Breast epithelium (tissue), 4 donors: ENCODE data around the gene UNK. TPM values are rescaled to one million over a fixed set of nuclear protein-coding genes. Genes with fewer than 3 reads are reported as not detected.
"Not testable (repeated sequence)": the region's sequence is repeated elsewhere in the genome, so short reads cannot be mapped to it uniquely, and the experiment has no call there.

Source experiments
- DNase-seq, 2 donors: peaks; one replicate each; pipeline ENCODE4 v3.0.0-alpha.2; 2019; ENCODE audit warnings: low spot score in 2 of 2
- H3K27ac ChIP-seq, 2 donors: fragments of 200-600 bp; sonication (generic) in 1 of 2; one replicate each; pipeline ENCODE4 v1.5.1; 2016 to 2019; ENCODE audit warnings: mild to moderate bottlenecking in 1 of 2
- H3K27me3 ChIP-seq, 2 donors: fragments of 200-600 bp; sonication (generic) in 1 of 2; one replicate each; pipeline versions ENCODE4 v1.5.1 to v1.6.0; 2017 to 2019; ENCODE audit warnings: control low read depth in 1 of 2, mild to moderate bottlenecking in 1 of 2
- H3K36me3 ChIP-seq: fragments of 200-600 bp; one replicate; pipeline ENCODE4 v1.5.1; 2019
- H3K4me1 ChIP-seq, 2 donors: fragments of 200-600 bp; sonication (generic); one replicate each; pipeline ENCODE4 v1.5.1; 2016 to 2019; ENCODE audit warnings: control low read depth in 1 of 2
- H3K4me3 ChIP-seq, 3 donors: fragments of 200-600 bp; sonication (generic); 1 replicate in 2 of 3; 2 replicates in 1 of 3; pipeline ENCODE4 v1.5.1; 2016 to 2019; ENCODE audit warnings: mild to moderate bottlenecking in 3 of 3, moderate library complexity in 2 of 3
- H3K9me3 ChIP-seq, 2 donors: fragments of 200-600 bp; sonication (generic) in 1 of 2; one replicate each; pipeline ENCODE4 v1.5.1; 2016 to 2019; ENCODE audit warnings: control low read depth in 1 of 2
- POLR2A ChIP-seq: fragments of 450-650 bp; IDR thresholded peaks from one replicate; pipeline ENCODE4 v1.6.1; 2016; ENCODE audit warnings: antibody characterized with exemption, mild to moderate bottlenecking, moderate library complexity
- POLR2AphosphoS5 ChIP-seq, 3 donors: sonication (generic); formaldehyde crosslinking; IDR thresholded peaks; one replicate each; pipeline ENCODE4 v1.6.1; 2017; ENCODE audit warnings: antibody characterized with exemption in 3 of 3
- intact Hi-C: fragments of 100-400 bp; cut with DNase I; formaldehyde crosslinking; loops from one replicate; pipeline ENCODE4 v1.15.1; 2023; ENCODE audit warnings: low total_unique reads
- total RNA-seq, 3 donors: library from RNA; depleted of rRNA; stranded (reverse); fragments of >200 nt; gene quantifications; one replicate each; pipeline ENCODE4 v1.1.0, GENCODE V29; 2016
- TF ChIP-seq, protein P1 (sequence below), 3 donors: fragments of 450-650 bp; IDR thresholded peaks; one replicate each; pipeline ENCODE4 v1.5.1; 2016 to 2017; ENCODE audit warnings: antibody characterized with exemption in 3 of 3, mild to moderate bottlenecking in 3 of 3, moderate library complexity in 3 of 3

UNK gene
- total RNA-seq, 3 donors from 2014 or later, result 18.7 to 43.3 (median 28.5) TPM

DNA sequence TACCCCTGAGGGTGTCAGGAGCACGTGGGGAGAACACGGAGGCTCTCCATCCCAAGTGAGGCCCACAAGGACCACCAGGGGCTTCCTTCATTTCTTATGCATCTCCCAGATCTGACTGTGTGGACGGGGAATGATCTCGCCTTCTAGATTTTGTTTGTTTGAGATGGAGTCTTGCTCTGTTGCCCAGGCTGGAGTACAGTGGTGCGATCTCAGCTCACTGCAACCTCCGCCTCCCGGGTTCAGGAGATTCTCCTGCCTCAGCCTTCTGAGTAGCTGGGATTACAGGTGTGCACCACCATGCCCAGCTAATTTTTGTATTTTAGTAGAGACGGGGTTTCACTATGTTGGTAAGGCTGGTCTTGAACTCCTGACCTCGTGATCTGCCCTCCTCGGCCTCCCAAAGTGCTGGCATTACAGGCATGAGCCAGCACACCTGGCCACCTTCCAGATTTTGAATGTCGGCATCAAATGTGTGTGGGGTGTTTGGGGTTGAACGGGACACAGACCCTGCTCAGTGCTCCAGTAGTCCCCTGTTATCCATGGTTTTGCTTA, 84.2 kb downstream of the UNK start:
- peak in 1 of 2 donors; percentile 47 for DNase-seq
- peaks cover 11 to 16% of the 10 kb centered on the region in 2 donors for H3K4me1 ChIP-seq
- peak overlapping the region; percentile 95 to 96 for H3K27ac ChIP-seq
- intact Hi-C loops, H3K36me3 ChIP-seq, H3K27me3 ChIP-seq, H3K9me3 ChIP-seq: not testable (repeated sequence)
- peak overlapping the region in 1 of 3 donors; percentile 52 for H3K4me3 ChIP-seq

DNA sequence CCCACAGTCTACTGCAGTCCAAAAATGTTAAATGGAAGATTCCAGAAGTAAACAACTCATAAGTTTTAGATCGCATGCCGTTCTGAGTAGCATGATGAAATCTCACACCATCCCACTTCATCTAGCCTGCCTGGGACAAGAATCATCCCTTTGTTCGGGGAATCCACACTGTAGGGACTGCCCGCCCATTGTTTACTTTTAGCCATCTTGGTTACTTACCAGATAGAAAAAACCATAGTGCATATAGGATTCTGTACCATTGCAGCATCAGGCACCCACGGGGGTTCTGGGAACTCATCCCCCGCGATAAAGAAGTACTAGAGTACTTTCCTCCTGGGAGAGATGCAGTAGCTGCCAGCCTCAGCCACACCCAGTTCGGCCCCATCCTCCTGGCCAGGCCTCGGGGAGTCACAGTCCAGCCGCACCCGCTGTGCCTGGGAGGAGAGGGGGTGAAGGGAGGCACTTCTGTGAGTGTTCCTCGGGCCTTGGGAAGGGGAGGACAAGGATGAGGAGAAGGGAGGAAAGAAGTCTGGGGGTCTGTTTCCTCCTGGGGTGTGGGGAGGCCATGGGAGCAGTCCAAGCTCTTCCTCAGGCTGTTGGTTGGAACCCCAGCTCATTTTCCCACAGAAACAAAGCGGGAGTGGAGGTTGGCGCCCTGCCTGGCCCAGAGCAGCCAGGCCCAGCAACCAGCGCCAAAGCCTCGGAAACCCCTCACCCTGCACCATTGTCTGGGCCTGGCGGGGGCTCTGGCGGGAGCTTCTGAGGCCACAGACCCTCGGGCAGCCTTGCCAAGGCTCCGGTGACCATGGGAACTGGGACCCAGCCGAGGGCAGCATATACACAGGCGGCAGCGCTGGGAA, 84.9 kb downstream of the UNK start:
- intact Hi-C loops, result no loop called here
- TF ChIP-seq, protein P1, sequence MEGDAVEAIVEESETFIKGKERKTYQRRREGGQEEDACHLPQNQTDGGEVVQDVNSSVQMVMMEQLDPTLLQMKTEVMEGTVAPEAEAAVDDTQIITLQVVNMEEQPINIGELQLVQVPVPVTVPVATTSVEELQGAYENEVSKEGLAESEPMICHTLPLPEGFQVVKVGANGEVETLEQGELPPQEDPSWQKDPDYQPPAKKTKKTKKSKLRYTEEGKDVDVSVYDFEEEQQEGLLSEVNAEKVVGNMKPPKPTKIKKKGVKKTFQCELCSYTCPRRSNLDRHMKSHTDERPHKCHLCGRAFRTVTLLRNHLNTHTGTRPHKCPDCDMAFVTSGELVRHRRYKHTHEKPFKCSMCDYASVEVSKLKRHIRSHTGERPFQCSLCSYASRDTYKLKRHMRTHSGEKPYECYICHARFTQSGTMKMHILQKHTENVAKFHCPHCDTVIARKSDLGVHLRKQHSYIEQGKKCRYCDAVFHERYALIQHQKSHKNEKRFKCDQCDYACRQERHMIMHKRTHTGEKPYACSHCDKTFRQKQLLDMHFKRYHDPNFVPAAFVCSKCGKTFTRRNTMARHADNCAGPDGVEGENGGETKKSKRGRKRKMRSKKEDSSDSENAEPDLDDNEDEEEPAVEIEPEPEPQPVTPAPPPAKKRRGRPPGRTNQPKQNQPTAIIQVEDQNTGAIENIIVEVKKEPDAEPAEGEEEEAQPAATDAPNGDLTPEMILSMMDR (IDR thresholded peaks at IDR 0.05), result no peak
- no peak for TF ChIP-seq POLR2A
- peak in 1 of 3 donors; percentile 7 for TF ChIP-seq POLR2AphosphoS5 (IDR thresholded peaks at IDR 0.05)
- no peaks in the 10 kb centered on the region for H3K36me3 ChIP-seq
- H3K27ac ChIP-seq, result peak overlapping the region; percentile 95 to 96
- no peaks in the 10 kb centered on the region for H3K9me3 ChIP-seq
- H3K4me1 ChIP-seq, result peaks cover 13 to 19% of the 10 kb centered on the region in 2 donors
- peak in 1 of 2 donors; percentile 61 for DNase-seq
- no peaks in the 10 kb centered on the region for H3K27me3 ChIP-seq
- peak overlapping the region; percentile 29 to 52 (median 35) for H3K4me3 ChIP-seq

DNA sequence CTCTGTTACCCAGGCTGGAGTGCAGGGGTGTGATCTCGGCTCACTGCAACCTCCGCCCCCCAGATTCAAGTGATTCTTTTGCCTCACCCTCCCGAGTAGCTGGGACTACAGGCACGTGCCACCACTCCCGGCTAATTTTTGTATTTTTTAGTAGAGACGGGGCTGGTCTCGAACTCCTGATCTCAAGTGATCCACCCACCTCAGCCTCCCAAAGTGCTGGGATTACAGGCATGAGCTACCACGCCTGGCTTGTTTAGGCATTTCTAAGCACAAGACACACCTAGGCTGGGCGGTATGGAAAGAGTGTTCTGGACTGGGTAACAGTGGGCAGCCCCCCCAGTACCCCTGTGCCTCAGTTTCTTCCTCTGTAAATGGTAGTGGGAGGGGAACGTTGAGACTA, 85.6 kb downstream of the UNK start:
- H3K27me3 ChIP-seq, H3K9me3 ChIP-seq, intact Hi-C loops, H3K36me3 ChIP-seq, DNase-seq: not testable (repeated sequence)
- H3K27ac ChIP-seq, result peak overlapping the region; percentile 95 to 96
- H3K4me1 ChIP-seq, result peaks cover 13 to 25% of the 10 kb centered on the region in 2 donors
- peak overlapping the region; percentile 29 to 52 (median 35) for H3K4me3 ChIP-seq

DNA sequence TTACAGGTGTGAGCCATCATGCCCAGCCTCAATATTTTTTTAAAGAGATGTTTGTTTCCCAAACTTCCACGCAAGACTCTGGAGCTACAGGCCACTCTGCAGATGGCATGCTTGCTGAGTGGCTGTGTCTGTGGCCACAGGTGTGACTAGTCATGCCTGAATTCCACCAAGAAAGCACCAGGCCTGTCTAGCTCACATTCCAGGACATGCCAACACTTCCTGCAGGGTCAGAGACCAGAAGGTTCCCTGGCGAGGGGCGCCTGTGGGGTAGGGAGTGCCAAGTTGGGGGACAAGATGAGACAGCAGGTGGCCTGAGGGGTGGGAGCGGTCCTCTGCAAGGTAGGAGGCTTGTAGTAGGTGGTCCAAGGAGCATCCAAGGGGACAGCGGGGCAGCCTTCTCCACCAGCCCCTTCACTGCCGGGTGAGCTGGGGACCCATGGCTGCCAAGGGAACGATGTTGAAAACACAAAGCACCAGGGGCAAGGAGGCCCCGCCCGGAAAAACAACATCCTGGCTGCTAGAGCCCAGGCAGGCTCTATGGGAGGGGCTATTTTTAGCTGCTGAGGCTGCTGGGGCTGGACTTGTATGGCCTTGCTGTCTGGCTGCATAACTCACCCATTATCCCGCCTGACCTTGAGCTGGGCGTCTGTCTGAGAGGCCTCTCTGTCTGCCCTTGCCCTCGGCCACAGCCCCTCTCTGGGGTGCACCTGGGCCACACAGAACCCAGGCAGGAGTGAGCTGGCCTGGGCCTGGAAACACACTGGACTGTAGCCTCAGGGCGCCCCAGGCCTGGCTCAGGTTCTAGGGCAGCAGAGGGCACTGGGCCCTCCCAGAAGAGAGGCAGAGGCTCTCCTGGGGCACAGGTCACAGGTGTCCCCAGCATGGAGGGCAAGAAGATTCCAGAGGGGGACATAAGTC, 88.1 kb downstream of the UNK start:
- H3K4me3 ChIP-seq, result peak overlapping the region in 1 of 3 donors; percentile 29
- DNase-seq, result peak; percentile 75 to 86
- no peaks in the 10 kb centered on the region for H3K9me3 ChIP-seq
- intact Hi-C loops, result no loop called here
- no peaks in the 10 kb centered on the region for H3K27me3 ChIP-seq
- H3K36me3 ChIP-seq, result no peaks in the 10 kb centered on the region
- H3K27ac ChIP-seq, result peak overlapping the region; percentile 95 to 97
- peaks cover 19 to 43% of the 10 kb centered on the region in 2 donors for H3K4me1 ChIP-seq
- peak in 2 of 3 donors; percentile 37 to 58 for TF ChIP-seq POLR2AphosphoS5 (IDR thresholded peaks at IDR 0.05)
- no peak for TF ChIP-seq POLR2A
- TF ChIP-seq, protein P1 (IDR thresholded peaks at IDR 0.05), result peak in 1 of 3 donors; percentile 10

DNA sequence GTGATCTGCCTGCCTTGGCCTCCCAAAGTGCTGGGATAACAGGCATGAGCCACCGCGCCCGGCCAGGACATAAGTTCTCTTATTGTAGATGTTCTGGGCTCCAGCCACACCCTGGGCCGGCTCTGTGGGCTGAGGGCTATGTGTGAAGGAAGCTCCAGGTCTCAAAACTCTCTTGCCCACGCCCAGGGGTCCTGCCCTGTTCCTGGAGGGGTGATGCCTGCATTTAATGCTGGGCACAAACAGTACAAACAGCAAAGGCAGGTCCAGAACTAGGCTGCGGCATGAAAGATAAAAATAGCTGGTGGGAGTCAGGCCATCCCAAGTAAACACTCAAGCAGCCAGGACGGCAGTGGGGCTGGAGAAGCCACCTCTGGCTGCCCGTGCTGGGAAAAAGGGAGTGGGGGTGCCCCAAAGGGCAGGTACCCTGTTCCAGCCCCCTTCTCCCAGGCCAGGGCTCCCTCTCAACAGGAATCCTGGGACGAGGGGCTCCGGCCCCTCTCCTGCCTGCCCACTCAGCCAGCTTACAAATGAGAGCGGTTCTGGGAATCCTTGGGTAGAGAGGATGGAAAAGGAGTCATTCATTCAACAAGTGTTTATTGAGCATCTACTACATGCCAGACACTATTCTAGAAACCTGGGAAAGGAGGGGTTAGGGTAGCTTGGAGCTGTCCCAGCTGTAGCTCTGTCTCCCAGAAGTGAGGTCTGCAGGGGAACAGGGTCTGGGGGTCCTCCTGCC, 89.1 kb downstream of the UNK start:
- TF ChIP-seq POLR2AphosphoS5 (IDR thresholded peaks at IDR 0.05), result no peak
- TF ChIP-seq POLR2A, result no peak
- TF ChIP-seq, protein P1 (IDR thresholded peaks at IDR 0.05), result no peak
- no peak overlapping the region for H3K4me3 ChIP-seq
- intact Hi-C loops, result no loop called here
- no peaks in the 10 kb centered on the region for H3K9me3 ChIP-seq
- H3K36me3 ChIP-seq, result no peaks in the 10 kb centered on the region
- peak overlapping the region; percentile 95 to 97 for H3K27ac ChIP-seq
- DNase-seq, result no peak
- no peaks in the 10 kb centered on the region for H3K27me3 ChIP-seq
- peaks cover 18 to 43% of the 10 kb centered on the region in 2 donors for H3K4me1 ChIP-seq
